Skeletal muscle satellite cell (primary cell): ENCODE data around the gene XPO6.

ENCODE experiments used
- H3K27me3 ChIP-seq: 2 replicates; pipeline ENCODE4 v1.7.0; 2013; ENCODE audit warnings: low read length; ENCODE audit not compliant: control insufficient read depth, insufficient read depth
- H3K36me3 ChIP-seq: 2 replicates; pipeline ENCODE4 v1.7.0; 2013; ENCODE audit warnings: mild to moderate bottlenecking, control low read depth, low read length; ENCODE audit not compliant: insufficient read depth
- H3K4me1 ChIP-seq: 2 replicates; pipeline ENCODE4 v1.7.0; 2013; ENCODE audit warnings: low read length; ENCODE audit not compliant: control insufficient read depth, insufficient read depth
- H3K4me2 ChIP-seq: 2 replicates; pipeline ENCODE4 v1.7.0; 2013; ENCODE audit warnings: mild to moderate bottlenecking, low read length
- H3K4me3 ChIP-seq: 2 replicates; pipeline ENCODE4 v1.7.0; 2013; ENCODE audit warnings: low read length
- H3K9ac ChIP-seq: 2 replicates; pipeline ENCODE4 v1.7.0; 2013; ENCODE audit warnings: mild to moderate bottlenecking, low read depth, low read length, moderate library complexity
- H3K9me3 ChIP-seq: replicated peaks from 2 replicates; pipeline ENCODE4 v1.7.0; 2013; ENCODE audit warnings: mild to moderate bottlenecking, control low read depth, low read length

Gene XPO6

GRCh38 chr16:28062847-28063521, 148.8 kb downstream of the XPO6 start:
- H3K27me3 ChIP-seq = peaks cover 79% of the 10 kb centered on the region
- peak overlapping the region; percentile 58 for H3K4me2 ChIP-seq
- H3K4me3 ChIP-seq = no peak overlapping the region
- H3K4me1 ChIP-seq = peaks cover 7% of the 10 kb centered on the region
- no peaks in the 10 kb centered on the region for H3K9me3 ChIP-seq
- no peaks in the 10 kb centered on the region for H3K36me3 ChIP-seq
- no peak overlapping the region for H3K9ac ChIP-seq

GRCh38 chr16:28062261-28062846, 149.4 kb downstream of the XPO6 start:
- peaks cover 82% of the 10 kb centered on the region for H3K27me3 ChIP-seq

GRCh38 chr16:28061352-28062101, 150.2 kb downstream of the XPO6 start:
- Histone ChIP-seq H3K4me2 (no peak overlapping the region), H3K27me3 (peaks cover 74% of the 10 kb centered on the region), H3K9ac (no peak overlapping the region), H3K9me3 (no peaks in the 10 kb centered on the region), H3K4me3 (no peak overlapping the region), H3K4me1 (no peaks in the 10 kb centered on the region), H3K36me3 (no peaks in the 10 kb centered on the region)

More at GRCh38 chr16:28062261-28062846, 149.4 kb downstream of the XPO6 start:
- H3K4me1 ChIP-seq = peaks cover under 1% of the 10 kb centered on the region
- H3K4me2 ChIP-seq = no peak overlapping the region
- H3K36me3 ChIP-seq = no peaks in the 10 kb centered on the region
- no peak overlapping the region for H3K9ac ChIP-seq
- H3K9me3 ChIP-seq = no peaks in the 10 kb centered on the region
- no peak overlapping the region for H3K4me3 ChIP-seq

- Histone ChIP-seq H3K27me3 (peaks cover 65% of the 10 kb centered on the region), H3K9ac (no peak overlapping the region), H3K9me3 (no peaks in the 10 kb centered on the region), H3K4me1 (no peaks in the 10 kb centered on the region), H3K36me3 (no peaks in the 10 kb centered on the region), H3K4me2 (no peak overlapping the region), H3K4me3 (no peak overlapping the region)
Measured at GRCh38 chr16:28059841-28060575, 151.8 kb downstream of the XPO6 start.

- Histone ChIP-seq H3K36me3 (no peaks in the 10 kb centered on the region), H3K27me3 (peaks cover 55% of the 10 kb centered on the region), H3K4me2 (no peak overlapping the region), H3K4me3 (no peak overlapping the region), H3K9me3 (no peaks in the 10 kb centered on the region), H3K4me1 (no peaks in the 10 kb centered on the region), H3K9ac (no peak overlapping the region)
Measured at GRCh38 chr16:28058839-28059589, 152.8 kb downstream of the XPO6 start.

- Histone ChIP-seq H3K4me2 (no peak overlapping the region), H3K4me3 (no peak overlapping the region), H3K36me3 (no peaks in the 10 kb centered on the region), H3K4me1 (no peaks in the 10 kb centered on the region), H3K9me3 (no peaks in the 10 kb centered on the region), H3K27me3 (peaks cover 59% of the 10 kb centered on the region), H3K9ac (no peak overlapping the region)
Measured at GRCh38 chr16:28057949-28058348, 153.8 kb downstream of the XPO6 start.

GRCh38 chr16:28053461-28053860, 158.3 kb downstream of the XPO6 start:
- H3K4me3 ChIP-seq = no peak overlapping the region
- H3K9ac ChIP-seq = no peak overlapping the region
- H3K9me3 ChIP-seq = no peaks in the 10 kb centered on the region
- no peaks in the 10 kb centered on the region for H3K36me3 ChIP-seq
- H3K4me1 ChIP-seq = no peaks in the 10 kb centered on the region
- peaks cover 23% of the 10 kb centered on the region for H3K27me3 ChIP-seq
- H3K4me2 ChIP-seq = no peak overlapping the region

- no peak overlapping the region for H3K4me3 ChIP-seq
- peaks cover 18% of the 10 kb centered on the region for H3K27me3 ChIP-seq
- no peaks in the 10 kb centered on the region for H3K36me3 ChIP-seq
- H3K4me2 ChIP-seq = no peak overlapping the region
- no peak overlapping the region for H3K9ac ChIP-seq
- H3K9me3 ChIP-seq = no peaks in the 10 kb centered on the region
- no peaks in the 10 kb centered on the region for H3K4me1 ChIP-seq
Measured at GRCh38 chr16:28052274-28053128, 159.3 kb downstream of the XPO6 start.

- Histone ChIP-seq H3K4me3 (no peak overlapping the region), H3K4me2 (no peak overlapping the region), H3K36me3 (no peaks in the 10 kb centered on the region), H3K9me3 (no peaks in the 10 kb centered on the region), H3K27me3 (peaks cover 16% of the 10 kb centered on the region), H3K4me1 (no peaks in the 10 kb centered on the region), H3K9ac (no peak overlapping the region)
Measured at GRCh38 chr16:28051486-28051885, 160.3 kb downstream of the XPO6 start.
